Activated T-cell treated with anti-CD3 and anti-CD28 coated beads, Interleukin-2, amount 50 U/mL, for 72 hours (primary cell): ENCODE measurements around the gene AP4E1. TPM values are rescaled to one million over a fixed set of nuclear protein-coding genes. Genes with fewer than 3 reads are reported as not detected.
"Not testable (repeated sequence)": the region's sequence is repeated elsewhere in the genome, so short reads cannot be mapped to it uniquely, and the experiment has no call there.

Source experiments
- ATAC-seq, 2 donors: fragments of 150-1000 bp; cut with Tn5 transposase; replicated peaks in 1 of 2; 2 replicates each; pipeline ENCODE4 v1.10.0; 2021; ENCODE audit warnings: moderate library complexity in 2 of 2, mild to moderate bottlenecking in 1 of 2
- DNase-seq, 2 donors: peaks; one replicate each; pipeline ENCODE4 v3.0.0; 2021 to 2022; ENCODE audit warnings: mixed read lengths in 1 of 2
- H3K27ac Mint-ChIP-seq: one replicate; pipeline ENCODE4 v1.8.0; 2022; ENCODE audit warnings: mild to moderate bottlenecking, moderate library complexity, mixed read lengths
- H3K27me3 Mint-ChIP-seq: one replicate; pipeline ENCODE4 v1.8.0; 2022; ENCODE audit warnings: low read depth, mixed read lengths
- H3K36me3 Mint-ChIP-seq, 2 donors: one replicate each; pipeline ENCODE4 v1.8.0; 2022; ENCODE audit warnings: mixed read lengths in 2 of 2, mild to moderate bottlenecking in 1 of 2; ENCODE audit not compliant: insufficient read depth in 2 of 2
- H3K4me1 Mint-ChIP-seq: one replicate; pipeline ENCODE4 v1.8.0; 2022; ENCODE audit warnings: low read depth, mixed read lengths
- H3K4me3 Mint-ChIP-seq, 2 donors: one replicate each; pipeline ENCODE4 v1.8.0; 2022; ENCODE audit warnings: mild to moderate bottlenecking in 2 of 2, mixed read lengths in 2 of 2, moderate library complexity in 2 of 2
- H3K9me3 Mint-ChIP-seq, 2 donors: one replicate each; pipeline ENCODE4 v1.8.0; 2022; ENCODE audit warnings: mixed read lengths in 2 of 2
- total RNA-seq, 2 donors: library from RNA; stranded (reverse); gene quantifications; one replicate each; pipeline ENCODE4 v1.2.3, GENCODE V29; 2022

The AP4E1 gene
- total RNA-seq, 2 donors from 2014 or later: 13.3 to 17.1 TPM

DNA sequence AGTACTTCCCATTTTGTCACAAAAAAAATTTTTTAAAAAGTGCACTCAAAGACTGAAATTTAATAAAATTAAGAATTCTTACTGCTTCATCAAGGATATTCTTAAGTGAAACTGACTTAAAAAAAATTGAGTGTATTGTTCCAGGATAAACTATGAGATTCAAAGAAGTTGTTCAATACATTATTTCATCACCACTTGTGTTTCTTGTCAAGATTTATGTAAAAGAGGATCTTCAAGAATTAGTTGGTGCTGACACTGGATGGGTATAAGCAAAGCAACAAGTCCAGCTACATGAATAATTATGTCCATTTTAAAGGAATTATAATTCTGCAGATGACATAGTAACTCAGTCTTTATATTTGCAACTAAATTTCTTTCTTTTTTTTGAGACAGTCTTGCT is 4.3 kb upstream of the AP4E1 start:
- H3K9me3 Mint-ChIP-seq: no peaks in the 10 kb centered on the region
- ATAC-seq: no peak
- no peak overlapping the region for H3K4me3 Mint-ChIP-seq
- no peaks in the 10 kb centered on the region for H3K27me3 Mint-ChIP-seq
- peaks cover 14% of the 10 kb centered on the region for H3K4me1 Mint-ChIP-seq
- DNase-seq: no peak
- H3K36me3 Mint-ChIP-seq: peaks cover 1% of the 10 kb centered on the region in 2 donors
- H3K27ac Mint-ChIP-seq: no peak overlapping the region

GRCh38 chr15:50905055-50905454 is 3.4 kb upstream of the AP4E1 start:
- H3K4me1 Mint-ChIP-seq: peaks cover 18% of the 10 kb centered on the region
- H3K27ac Mint-ChIP-seq: no peak overlapping the region
- H3K27me3 Mint-ChIP-seq: no peaks in the 10 kb centered on the region
- DNase-seq (no peak), ATAC-seq (no peak)
- peaks cover 1% of the 10 kb centered on the region in 2 donors for H3K36me3 Mint-ChIP-seq
- H3K4me3 Mint-ChIP-seq: peak overlapping the region; percentile 12 to 27
- no peaks in the 10 kb centered on the region for H3K9me3 Mint-ChIP-seq

- Mint-ChIP-seq H3K27me3 (no peaks in the 10 kb centered on the region), H3K9me3 (no peaks in the 10 kb centered on the region), H3K27ac (peak overlapping the region; percentile 96), H3K4me1 (peaks cover 23% of the 10 kb centered on the region), H3K36me3 (peaks cover 1 to 4% of the 10 kb centered on the region in 2 donors), H3K4me3 (peak overlapping the region; percentile 92 to 95)
- DNase-seq (peak; percentile 80 to 89), ATAC-seq (peak; percentile 78 to 83)
Measured at GRCh38 chr15:50906954-50907600, 1.4 kb upstream of the AP4E1 start.

- DNase-seq (peak; percentile 58 to 72), ATAC-seq (peak; percentile 54 to 63)
- H3K4me3 Mint-ChIP-seq: peak overlapping the region; percentile 92 to 95
- H3K9me3 Mint-ChIP-seq: no peaks in the 10 kb centered on the region
- H3K36me3 Mint-ChIP-seq: peaks cover 1 to 5% of the 10 kb centered on the region in 2 donors
- no peaks in the 10 kb centered on the region for H3K27me3 Mint-ChIP-seq
- H3K27ac Mint-ChIP-seq: peak overlapping the region; percentile 96
- peaks cover 20% of the 10 kb centered on the region for H3K4me1 Mint-ChIP-seq
Measured at GRCh38 chr15:50907601-50908208, 778 bp upstream of the AP4E1 start.

- Mint-ChIP-seq H3K36me3 (peaks cover 4 to 9% of the 10 kb centered on the region in 2 donors), H3K27ac (peak overlapping the region; percentile 88), H3K4me1 (peaks cover 17% of the 10 kb centered on the region), H3K9me3 (no peaks in the 10 kb centered on the region), H3K4me3 (peak overlapping the region; percentile 92 to 95), H3K27me3 (no peaks in the 10 kb centered on the region)
- ATAC-seq (no peak), DNase-seq (no peak)
Measured at GRCh38 chr15:50909010-50909317, 481 bp downstream of the AP4E1 start.

- not testable (repeated sequence) for H3K9me3 Mint-ChIP-seq, ATAC-seq, H3K4me1 Mint-ChIP-seq, H3K27ac Mint-ChIP-seq, H3K27me3 Mint-ChIP-seq, DNase-seq, H3K36me3 Mint-ChIP-seq
- peak overlapping the region; percentile 92 to 95 for H3K4me3 Mint-ChIP-seq
Measured at GRCh38 chr15:50910426-50910795, 1.9 kb downstream of the AP4E1 start.

DNA sequence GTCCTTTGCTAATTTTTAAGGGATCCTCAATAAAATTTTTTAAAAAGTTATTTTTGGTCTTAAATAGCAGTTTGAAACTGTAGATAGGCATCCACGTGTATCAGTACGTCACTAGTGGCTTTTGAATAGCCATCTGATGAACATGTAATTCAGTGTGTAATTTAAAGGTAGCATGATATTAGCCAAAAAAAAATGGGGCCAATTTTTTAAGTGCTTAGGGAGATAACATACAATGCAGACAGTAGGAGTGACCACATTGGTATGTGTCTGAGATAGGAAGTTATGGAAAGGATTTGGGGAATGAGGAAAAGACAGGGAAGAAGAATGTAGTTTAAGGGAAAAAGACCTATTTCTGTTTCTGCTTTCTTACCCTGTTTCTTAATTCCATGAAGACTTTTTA is 2.5 kb downstream of the AP4E1 start:
- Mint-ChIP-seq H3K36me3 (peaks cover 4 to 9% of the 10 kb centered on the region in 2 donors), H3K9me3 (no peaks in the 10 kb centered on the region), H3K4me3 (peak overlapping the region in 1 of 2 donors; percentile 8), H3K27ac (peak overlapping the region; percentile 19), H3K27me3 (no peaks in the 10 kb centered on the region), H3K4me1 (peaks cover 9% of the 10 kb centered on the region)
- ATAC-seq: no peak
- DNase-seq: no peak

DNA sequence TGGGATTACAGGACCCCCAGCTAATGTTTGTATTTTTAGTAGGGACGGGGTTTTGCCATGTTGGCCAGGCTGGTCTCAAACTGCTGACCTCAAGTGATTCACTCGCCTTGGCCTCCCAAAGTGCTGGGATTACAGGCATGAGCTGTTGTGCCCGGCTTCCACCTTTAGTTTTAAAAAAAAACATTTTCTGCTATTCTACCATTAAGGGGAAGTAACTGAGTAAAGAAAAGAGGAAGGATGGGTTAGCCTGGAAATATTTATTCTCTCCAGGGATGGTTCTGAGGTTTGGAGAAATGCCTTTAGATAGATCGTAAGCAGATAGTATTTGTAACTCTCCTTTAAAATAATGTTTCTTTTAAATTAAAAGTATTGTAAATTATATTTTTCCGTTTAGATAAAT is 3.1 kb downstream of the AP4E1 start:
- H3K36me3 Mint-ChIP-seq: peaks cover 4 to 10% of the 10 kb centered on the region in 2 donors
- ATAC-seq: no peak
- peaks cover 9% of the 10 kb centered on the region for H3K4me1 Mint-ChIP-seq
- no peaks in the 10 kb centered on the region for H3K9me3 Mint-ChIP-seq
- no peak overlapping the region for H3K4me3 Mint-ChIP-seq
- DNase-seq: no peak
- H3K27ac Mint-ChIP-seq: no peak overlapping the region
- H3K27me3 Mint-ChIP-seq: no peaks in the 10 kb centered on the region

DNA sequence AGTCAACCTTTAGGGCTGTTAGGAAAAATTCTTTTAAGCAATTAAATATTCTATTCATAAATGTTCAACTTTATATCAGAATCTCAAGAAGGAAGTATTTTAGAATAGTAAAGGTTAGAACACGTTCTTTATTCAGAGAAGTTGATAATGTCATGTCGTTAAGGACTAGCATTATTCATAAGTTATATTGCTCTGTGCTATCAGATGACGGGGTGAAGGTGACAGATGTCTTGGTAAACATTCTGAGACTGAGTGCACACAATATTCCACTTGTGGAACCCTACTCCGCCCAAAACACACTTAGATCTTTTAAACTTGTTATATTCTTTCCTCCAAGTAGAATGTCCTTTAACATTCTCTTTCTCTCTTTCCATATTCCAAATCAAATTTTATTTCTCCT is 7.9 kb downstream of the AP4E1 start:
- H3K36me3 Mint-ChIP-seq: peaks cover 3 to 19% of the 10 kb centered on the region in 2 donors
- peak overlapping the region; percentile 52 for H3K27ac Mint-ChIP-seq
- H3K27me3 Mint-ChIP-seq: no peaks in the 10 kb centered on the region
- ATAC-seq (no peak), DNase-seq (no peak)
- no peaks in the 10 kb centered on the region for H3K4me1 Mint-ChIP-seq
- H3K4me3 Mint-ChIP-seq: no peak overlapping the region
- no peaks in the 10 kb centered on the region for H3K9me3 Mint-ChIP-seq

- peaks cover 0 to 17% of the 10 kb centered on the region in 2 donors for H3K36me3 Mint-ChIP-seq
- not testable (repeated sequence) for H3K27ac Mint-ChIP-seq, H3K4me1 Mint-ChIP-seq, DNase-seq, H3K27me3 Mint-ChIP-seq, H3K4me3 Mint-ChIP-seq, ATAC-seq, H3K9me3 Mint-ChIP-seq
Measured at GRCh38 chr15:50919359-50919758, 10.9 kb downstream of the AP4E1 start.

DNA sequence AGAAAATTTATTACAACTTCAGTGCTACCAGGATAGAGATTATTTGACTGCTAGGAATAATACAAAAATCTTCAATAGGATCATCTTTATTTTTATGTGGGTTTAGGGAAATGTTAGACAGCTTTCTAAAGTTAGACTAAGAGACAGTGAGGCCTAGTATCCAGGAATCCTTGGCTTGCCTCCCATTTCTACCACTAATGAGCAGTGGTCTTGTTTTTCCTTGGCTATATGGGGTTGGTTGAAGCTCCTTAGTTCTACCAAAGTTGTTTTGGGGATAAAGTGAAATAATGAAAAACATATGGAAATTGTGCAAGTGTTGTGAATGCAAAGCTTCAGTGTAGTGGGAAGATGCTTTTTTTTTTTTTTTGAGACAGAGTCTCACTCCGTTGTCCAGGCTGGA is 16.8 kb downstream of the AP4E1 start:
- ATAC-seq (no peak), DNase-seq (no peak)
- Mint-ChIP-seq H3K27me3 (no peaks in the 10 kb centered on the region), H3K9me3 (no peaks in the 10 kb centered on the region), H3K27ac (no peak overlapping the region), H3K36me3 (peaks cover 5 to 21% of the 10 kb centered on the region in 2 donors), H3K4me3 (no peak overlapping the region), H3K4me1 (peaks cover 4% of the 10 kb centered on the region)

GRCh38 chr15:50929062-50929461 is 20.6 kb downstream of the AP4E1 start:
- no peaks in the 10 kb centered on the region for H3K27me3 Mint-ChIP-seq
- peaks cover 5 to 25% of the 10 kb centered on the region in 2 donors for H3K36me3 Mint-ChIP-seq
- ATAC-seq (no peak), DNase-seq (no peak)
- H3K4me3 Mint-ChIP-seq: no peak overlapping the region
- H3K9me3 Mint-ChIP-seq: no peaks in the 10 kb centered on the region
- H3K27ac Mint-ChIP-seq: no peak overlapping the region
- no peaks in the 10 kb centered on the region for H3K4me1 Mint-ChIP-seq

GRCh38 chr15:50930792-50931191 is 22.3 kb downstream of the AP4E1 start:
- Mint-ChIP-seq H3K27me3 (no peaks in the 10 kb centered on the region), H3K36me3 (peaks cover 3 to 23% of the 10 kb centered on the region in 2 donors), H3K9me3 (no peaks in the 10 kb centered on the region), H3K4me1 (no peaks in the 10 kb centered on the region), H3K4me3 (no peak overlapping the region), H3K27ac (no peak overlapping the region)
- ATAC-seq (no peak), DNase-seq (no peak)

- no peaks in the 10 kb centered on the region for H3K4me1 Mint-ChIP-seq
- H3K4me3 Mint-ChIP-seq: no peak overlapping the region
- ATAC-seq: no peak
- H3K36me3 Mint-ChIP-seq: peaks cover 3 to 20% of the 10 kb centered on the region in 2 donors
- H3K27ac Mint-ChIP-seq: no peak overlapping the region
- H3K27me3 Mint-ChIP-seq: no peaks in the 10 kb centered on the region
- no peak for DNase-seq
- no peaks in the 10 kb centered on the region for H3K9me3 Mint-ChIP-seq
Measured at GRCh38 chr15:50933341-50933740, 24.9 kb downstream of the AP4E1 start.
